Psoas muscle (tissue), 8 donors: Measurements from ENCODE around the gene GRID1. TPM values are rescaled to one million over a fixed set of nuclear protein-coding genes. Genes with fewer than 3 reads are reported as not detected.

Source experiments
- ATAC-seq, 4 donors: fragments of 200-7000 bp; cut with Tn5 transposase; one replicate each; pipeline ENCODE4 v1.9.1; 2020; ENCODE audit warnings: moderate library complexity in 3 of 4, mild to moderate bottlenecking in 2 of 4
- DNase-seq, 2 donors: peaks; one replicate each; pipeline ENCODE4 v3.0.0-alpha.2; 2020
- H3K27ac ChIP-seq: fragments of 200-600 bp; one replicate; pipeline ENCODE4 v1.8.0; 2022
- H3K27me3 ChIP-seq, 3 donors: fragments of 200-600 bp in 1 of 3; one replicate each; pipeline versions ENCODE4 v1.6.1 to v1.8.0; 2013 to 2022; ENCODE audit warnings: low read length in 2 of 3, mild to moderate bottlenecking in 2 of 3, moderate library complexity in 1 of 3; ENCODE audit not compliant: insufficient read depth in 3 of 3
- H3K36me3 ChIP-seq, 2 donors: fragments of 200-600 bp in 1 of 2; one replicate each; pipeline versions ENCODE4 v1.6.1 to v1.8.0; 2013 to 2022; ENCODE audit warnings: low read depth in 1 of 2, mild to moderate bottlenecking in 1 of 2, moderate library complexity in 1 of 2; ENCODE audit not compliant: insufficient read depth in 1 of 2
- H3K4me1 ChIP-seq: fragments of 200-600 bp; one replicate; pipeline ENCODE4 v1.8.0; 2022
- H3K4me3 ChIP-seq: fragments of 200-600 bp; one replicate; pipeline ENCODE4 v1.8.0; 2022; ENCODE audit warnings: mild to moderate bottlenecking
- H3K9me3 ChIP-seq: fragments of 200-600 bp; one replicate; pipeline ENCODE4 v1.8.0; 2022
- WGBS, 3 donors: extraction: QIAGEN DNeasy Blood & Tissue Kit; methylation state at CpG; one replicate each; pipeline versions ENCODE4 v1.1.6 to v1.1.7; 2013; 5-methylcytosine and 5-hydroxymethylcytosine counted together
- intact Hi-C, 2 donors: fragments of 100-400 bp; cut with DNase I; formaldehyde crosslinking; loops; one replicate each; pipeline versions ENCODE4 v1.11.0 to v1.14.2; 2022
- polyA plus RNA-seq, 3 donors: library from polyadenylated mRNA; stranded (reverse); fragments of 200-250 nt; gene quantifications; one replicate each; pipeline ENCODE4 v1.2.3, GENCODE V29; 2013
- total RNA-seq, 4 donors: library from RNA; stranded (reverse); fragmentation: NEBNext Ultra II Directional in 2 of 4; extraction: Animal tissue kit (Norgen Biotek cat#: 25700) in 2 of 4; gene quantifications; one replicate each; pipeline versions ENCODE4 v1.2.1 to v1.2.4, GENCODE V29; 2021 to 2023
- TF ChIP-seq, protein P1 (sequence below): fragments of 200-600 bp; IDR thresholded peaks from one replicate; pipeline ENCODE4 v1.8.0; 2022; ENCODE audit warnings: antibody characterized with exemption
- donor health status: healthy with polysubstance abuse.
- donor health status: DM: no; HTN: no; CAD: no; lungs with moderate emphysema.
- donor health status: Bipolar disorder and iron deficiency.
- donor health status: healthy.
- donor health status: DM: yes; HTN: yes; CAD: no.
- donor health status: DM: no; HTN: no; CAD: no.
- donor health status: DM: no; HTN: no; CAD: no.
- donor health status: DM: yes; HTN: yes; CAD: no.

The GRID1 gene
- total and polyA plus RNA-seq, 7 donors = 0.17 to 0.56 (median 0.24) TPM

GRCh38 chr10:86411852-86412560 lies 45.4 kb upstream of the GRID1 start:
- Histone ChIP-seq H3K27me3 (no peaks in the 10 kb centered on the region), H3K4me3 (no peak overlapping the region), H3K36me3 (no peaks in the 10 kb centered on the region), H3K27ac (no peak overlapping the region), H3K9me3 (no peaks in the 10 kb centered on the region), H3K4me1 (no peaks in the 10 kb centered on the region)
- TF ChIP-seq, protein P1, sequence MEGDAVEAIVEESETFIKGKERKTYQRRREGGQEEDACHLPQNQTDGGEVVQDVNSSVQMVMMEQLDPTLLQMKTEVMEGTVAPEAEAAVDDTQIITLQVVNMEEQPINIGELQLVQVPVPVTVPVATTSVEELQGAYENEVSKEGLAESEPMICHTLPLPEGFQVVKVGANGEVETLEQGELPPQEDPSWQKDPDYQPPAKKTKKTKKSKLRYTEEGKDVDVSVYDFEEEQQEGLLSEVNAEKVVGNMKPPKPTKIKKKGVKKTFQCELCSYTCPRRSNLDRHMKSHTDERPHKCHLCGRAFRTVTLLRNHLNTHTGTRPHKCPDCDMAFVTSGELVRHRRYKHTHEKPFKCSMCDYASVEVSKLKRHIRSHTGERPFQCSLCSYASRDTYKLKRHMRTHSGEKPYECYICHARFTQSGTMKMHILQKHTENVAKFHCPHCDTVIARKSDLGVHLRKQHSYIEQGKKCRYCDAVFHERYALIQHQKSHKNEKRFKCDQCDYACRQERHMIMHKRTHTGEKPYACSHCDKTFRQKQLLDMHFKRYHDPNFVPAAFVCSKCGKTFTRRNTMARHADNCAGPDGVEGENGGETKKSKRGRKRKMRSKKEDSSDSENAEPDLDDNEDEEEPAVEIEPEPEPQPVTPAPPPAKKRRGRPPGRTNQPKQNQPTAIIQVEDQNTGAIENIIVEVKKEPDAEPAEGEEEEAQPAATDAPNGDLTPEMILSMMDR = no peak
- ATAC-seq = no peak
- no peak for DNase-seq
- intact Hi-C loops = no loop called here
- 82 to 90% (median 89%) methylated on average over 6 of the region's 6 CpGs for WGBS, 3 donors

GRCh38 chr10:86411281-86411841 lies 44.8 kb upstream of the GRID1 start:
- TF ChIP-seq, protein P1 = no peak
- ATAC-seq (no peak), DNase-seq (no peak)
- H3K9me3 ChIP-seq = no peaks in the 10 kb centered on the region
- no peak overlapping the region for H3K4me3 ChIP-seq
- no peak overlapping the region for H3K27ac ChIP-seq
- no peaks in the 10 kb centered on the region for H3K36me3 ChIP-seq
- H3K27me3 ChIP-seq = no peaks in the 10 kb centered on the region
- 41 to 52% (median 46%) methylated on average over 7 of the region's 7 CpGs for WGBS, 3 donors
- H3K4me1 ChIP-seq = no peaks in the 10 kb centered on the region
- intact Hi-C loops = no loop called here

DNA sequence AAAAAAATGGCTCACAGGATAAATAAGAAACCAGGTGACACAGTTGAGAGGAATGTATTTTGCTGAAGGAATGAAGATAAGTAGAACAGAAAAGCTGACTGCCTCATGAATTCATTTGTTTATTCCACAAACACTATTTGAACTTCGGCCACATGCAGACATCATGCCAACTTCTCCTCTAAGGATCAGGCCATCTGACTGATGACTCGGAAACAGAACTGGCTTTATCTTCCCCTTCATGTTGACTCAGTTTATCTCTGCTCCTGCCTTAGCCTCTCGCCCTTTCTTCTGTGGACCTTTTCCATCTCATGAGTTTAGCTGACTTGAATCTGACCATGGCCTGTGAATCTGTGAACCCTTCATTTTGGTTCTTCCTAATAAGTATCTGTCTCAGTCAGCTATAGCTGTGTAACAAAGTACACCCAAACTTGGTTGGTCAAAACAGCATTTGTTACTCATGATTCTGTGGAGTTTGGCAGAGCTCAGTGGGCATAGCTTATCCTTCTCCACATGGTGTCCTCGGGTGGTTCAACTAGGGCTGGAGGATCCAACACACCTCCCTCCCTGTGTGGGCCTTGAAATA lies 44.0 kb upstream of the GRID1 start:
- Histone ChIP-seq H3K27me3 (no peaks in the 10 kb centered on the region), H3K4me3 (no peak overlapping the region), H3K9me3 (no peaks in the 10 kb centered on the region), H3K4me1 (no peaks in the 10 kb centered on the region), H3K27ac (no peak overlapping the region), H3K36me3 (no peaks in the 10 kb centered on the region)
- intact Hi-C loops = no loop called here
- WGBS, 3 donors = 78 to 85% (median 82%) methylated on average over 4 of the region's 4 CpGs
- ATAC-seq (no peak), DNase-seq (no peak)
- TF ChIP-seq, protein P1 = no peak

DNA sequence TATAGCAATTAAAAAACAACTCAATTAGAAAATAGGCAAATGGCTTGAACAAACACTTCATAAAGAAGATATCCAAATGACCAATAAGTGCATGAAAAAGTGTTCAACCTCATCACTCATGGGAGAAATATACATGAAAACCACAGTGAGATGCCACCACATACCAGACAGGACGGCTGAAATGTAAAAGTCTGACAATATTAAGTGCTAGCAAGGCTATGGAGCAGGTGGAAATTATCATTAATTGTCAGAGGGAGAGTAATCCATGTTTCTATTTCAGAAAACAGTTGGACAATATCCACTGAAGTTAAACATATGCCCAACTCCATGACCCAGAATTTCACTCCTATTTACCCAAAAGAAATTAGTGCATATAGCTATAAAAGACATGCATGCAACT lies 42.6 kb upstream of the GRID1 start:
- intact Hi-C loops = no loop called here
- Histone ChIP-seq H3K27ac (no peak overlapping the region), H3K4me1 (no peaks in the 10 kb centered on the region), H3K27me3 (no peaks in the 10 kb centered on the region), H3K4me3 (no peak overlapping the region), H3K9me3 (no peaks in the 10 kb centered on the region), H3K36me3 (no peaks in the 10 kb centered on the region)
- DNase-seq (no peak), ATAC-seq (no peak)
- 57 to 70% (median 57%) methylated on average over 1 of the region's 1 CpG for WGBS, 3 donors
- TF ChIP-seq, protein P1 = no peak
